ENCODE data around the gene MPG. TPM values are rescaled to one million over a fixed set of nuclear protein-coding genes. Genes with fewer than 3 reads are reported as not detected.

MPG gene
- polyA plus RNA-seq, 1 donor: 29.8 TPM

- no peak for DNase-seq
Observed at GRCh38 chr16:50769-51591, 27.0 kb upstream of the MPG start.

- peak; percentile 97 for DNase-seq
Observed at GRCh38 chr16:53346-54236, 24.4 kb upstream of the MPG start, which contains the start of the genes POLR3K and SNRNP25. Gene POLR3K (minus strand): TSS chr16:53608. CDS start chr16:53586, 22 bp downstream. Gene SNRNP25 (plus strand): TSS chr16:53828. CDS start chr16:54017, 189 bp downstream.

DNA sequence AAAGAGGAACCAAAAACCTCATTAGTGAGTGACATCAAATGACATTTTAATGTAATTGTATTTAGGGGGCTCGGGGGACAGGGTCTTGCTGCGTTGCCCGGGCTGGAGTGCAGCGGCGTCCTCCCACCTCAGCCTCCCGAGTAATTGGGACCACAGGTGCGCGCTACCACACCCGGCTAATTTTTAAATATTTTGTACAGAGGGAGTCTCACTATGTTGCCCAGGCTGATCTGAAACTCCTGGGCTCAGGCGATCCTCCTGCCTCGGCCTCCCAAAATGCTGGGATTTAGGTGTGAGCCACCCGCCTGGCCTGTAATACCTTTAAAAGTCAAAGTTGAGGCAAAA lies 23.8 kb upstream of the MPG start:
- no peak for DNase-seq

- no peak for DNase-seq
Observed at GRCh38 chr16:55571-56136, 22.4 kb upstream of the MPG start.

DNA sequence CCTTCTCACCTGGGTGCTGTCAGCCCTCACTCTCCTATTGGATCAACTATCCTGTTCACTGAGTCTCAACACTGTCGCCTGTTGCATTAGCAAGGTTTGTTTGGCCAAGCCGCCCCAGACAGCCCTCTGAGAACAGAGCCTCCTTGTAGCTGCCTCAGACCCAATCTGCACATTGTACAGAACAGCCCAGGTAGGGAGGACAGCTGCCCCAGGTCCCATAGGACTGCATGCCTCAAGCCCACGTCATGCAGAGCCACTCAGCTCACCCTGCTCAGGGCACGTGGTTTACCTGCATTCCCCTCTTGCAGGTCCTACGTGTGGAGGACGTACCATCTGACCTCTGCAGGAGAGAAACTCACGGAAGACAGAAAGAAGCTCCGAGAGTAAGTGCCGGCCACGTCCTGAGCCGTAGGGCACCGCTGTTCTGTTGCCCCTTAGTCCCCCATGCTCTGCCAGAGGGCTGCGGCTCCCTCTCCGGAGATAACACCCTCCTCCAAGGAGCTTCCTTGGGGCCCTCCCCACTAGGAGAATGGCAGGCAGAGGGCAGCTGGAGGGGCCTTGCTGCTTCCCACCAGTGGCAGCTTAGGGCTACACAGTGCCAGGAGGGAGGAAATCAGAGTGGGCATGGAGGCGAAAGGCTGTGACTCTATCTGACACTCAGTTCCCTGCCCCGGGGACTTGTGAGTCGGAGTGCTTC lies 21.6 kb upstream of the MPG start:
- no peak for DNase-seq

- no peak for DNase-seq
Observed at GRCh38 chr16:57711-58110, 20.3 kb upstream of the MPG start.

DNA sequence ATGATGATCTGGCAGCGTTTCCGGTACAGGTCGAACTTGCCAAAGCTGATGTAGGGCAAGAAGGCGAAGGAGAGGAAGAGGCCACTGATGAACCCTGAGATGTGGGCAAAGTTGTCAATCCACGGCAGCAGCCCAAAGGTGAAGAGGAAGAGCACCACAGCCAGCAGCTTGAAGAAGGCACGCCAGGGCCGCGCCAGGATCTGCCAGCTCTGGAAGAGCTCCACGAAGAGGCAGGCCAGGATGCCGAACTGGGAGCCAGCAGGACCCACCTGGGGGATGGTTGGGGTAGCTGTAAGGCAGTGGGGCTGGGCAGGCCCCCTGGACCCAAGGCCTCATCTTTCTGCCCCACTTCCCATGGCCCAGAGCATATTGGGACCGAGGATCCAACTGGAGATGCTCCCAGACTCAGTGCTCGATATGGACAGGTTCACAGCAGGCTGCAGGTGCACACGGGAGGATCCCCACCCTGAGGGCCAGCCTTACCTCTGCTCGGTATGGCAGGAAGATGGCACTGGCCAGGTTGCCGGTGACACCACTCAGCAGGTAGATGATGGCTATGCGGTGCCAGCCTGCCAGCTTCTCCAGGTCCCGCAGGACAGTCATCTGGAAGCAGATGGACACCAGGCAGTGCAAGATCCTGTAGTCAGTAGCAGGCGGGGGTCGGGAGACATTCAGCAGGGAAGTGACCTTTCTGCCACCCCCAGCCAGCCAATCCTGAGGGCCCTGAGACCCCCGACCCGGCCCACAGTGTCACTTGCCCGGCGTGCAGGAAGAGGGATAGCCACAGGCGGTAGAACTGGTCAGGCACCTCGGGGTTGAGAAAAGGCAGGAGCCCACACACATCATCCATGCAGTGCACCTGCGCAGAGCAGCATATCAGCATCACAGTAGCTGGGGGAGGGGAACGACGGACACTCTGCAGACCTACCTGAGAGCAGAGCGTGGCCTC lies 19.3 kb upstream of the MPG start:
- DNase-seq: no peak

DNA sequence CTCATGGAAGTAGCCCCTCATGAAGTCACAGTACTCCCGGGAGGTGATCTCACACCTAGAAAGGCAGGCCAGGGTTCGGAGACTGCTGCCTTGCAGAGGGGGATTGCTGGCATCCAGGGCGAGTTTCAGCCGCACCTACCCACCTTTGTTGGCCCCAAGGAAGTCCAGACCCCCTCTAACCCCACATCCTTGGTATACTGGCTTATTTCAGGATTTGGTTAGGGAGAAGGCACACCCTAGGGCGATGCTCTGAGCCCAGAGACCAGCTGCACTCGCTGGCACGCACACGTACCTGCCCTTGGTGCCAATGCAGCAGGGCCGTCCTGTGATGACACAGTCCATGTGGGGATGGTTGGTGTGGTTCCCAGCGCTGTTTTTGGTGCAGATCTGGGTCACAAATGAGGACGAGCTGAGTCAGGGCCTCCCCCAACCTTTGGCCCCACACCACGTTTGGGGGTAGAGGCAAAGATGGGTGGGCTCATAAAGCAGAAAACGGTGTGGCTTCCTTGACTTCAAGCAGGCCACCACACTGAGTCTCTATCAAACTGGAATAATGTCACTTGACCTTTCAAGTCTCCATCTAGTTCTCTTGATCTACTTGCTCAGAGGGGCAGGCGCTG lies 18.5 kb upstream of the MPG start:
- no peak for DNase-seq

GRCh38 chr16:60166-60565 lies 17.9 kb upstream of the MPG start:
- DNase-seq: no peak

DNA sequence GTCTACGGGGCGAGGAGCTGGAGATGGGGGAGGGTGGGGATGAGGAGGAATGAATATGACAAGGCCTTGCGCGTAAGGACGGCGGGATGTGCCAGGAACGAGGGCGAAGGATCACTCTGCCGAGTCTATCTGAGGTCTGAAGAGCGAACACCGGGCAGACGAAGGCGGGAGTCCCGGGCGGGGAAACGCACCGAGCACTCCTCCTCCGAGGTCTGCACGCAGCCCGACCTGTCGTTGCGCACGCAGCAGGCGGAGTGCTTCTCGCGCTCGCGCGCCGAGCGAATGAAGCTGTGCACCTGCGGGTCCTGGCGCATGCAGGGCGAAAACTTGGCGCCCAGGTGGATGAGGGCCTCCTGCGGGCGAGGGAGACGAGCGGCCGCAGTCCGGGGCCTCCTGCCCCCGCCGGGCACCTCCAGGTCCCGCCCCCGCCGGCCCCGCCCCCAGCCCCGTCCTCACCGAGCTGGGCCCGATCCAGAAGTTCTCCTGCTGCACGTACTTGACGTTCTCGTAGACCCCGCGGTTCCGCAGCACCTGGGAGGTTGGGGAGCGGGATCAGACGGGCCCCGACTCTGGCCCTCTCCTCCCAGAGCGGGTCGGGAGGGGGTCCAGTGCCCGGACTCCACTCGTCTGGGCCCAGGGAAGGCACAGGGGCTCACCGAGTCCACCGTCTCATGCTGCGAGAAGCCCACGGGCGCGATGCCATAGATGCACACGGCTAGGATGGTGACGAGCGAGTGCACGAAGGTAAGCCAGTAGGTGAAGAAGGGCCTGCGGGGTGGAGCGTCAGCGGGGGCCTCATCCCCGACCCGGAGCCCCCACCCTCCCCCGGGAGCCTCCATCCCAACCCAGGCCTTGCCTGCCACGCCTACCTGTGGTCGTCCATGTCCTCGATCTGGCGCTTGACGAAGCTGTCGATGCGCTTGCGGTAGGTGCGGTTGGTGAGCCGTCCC lies 16.8 kb upstream of the MPG start:
- no peak for DNase-seq

GRCh38 chr16:61879-62281 lies 16.1 kb upstream of the MPG start:
- DNase-seq: no peak

- no peak for DNase-seq
Observed at GRCh38 chr16:62283-62967, 15.6 kb upstream of the MPG start.

GRCh38 chr16:62968-63391 lies 15.0 kb upstream of the MPG start:
- no peak for DNase-seq

DNA sequence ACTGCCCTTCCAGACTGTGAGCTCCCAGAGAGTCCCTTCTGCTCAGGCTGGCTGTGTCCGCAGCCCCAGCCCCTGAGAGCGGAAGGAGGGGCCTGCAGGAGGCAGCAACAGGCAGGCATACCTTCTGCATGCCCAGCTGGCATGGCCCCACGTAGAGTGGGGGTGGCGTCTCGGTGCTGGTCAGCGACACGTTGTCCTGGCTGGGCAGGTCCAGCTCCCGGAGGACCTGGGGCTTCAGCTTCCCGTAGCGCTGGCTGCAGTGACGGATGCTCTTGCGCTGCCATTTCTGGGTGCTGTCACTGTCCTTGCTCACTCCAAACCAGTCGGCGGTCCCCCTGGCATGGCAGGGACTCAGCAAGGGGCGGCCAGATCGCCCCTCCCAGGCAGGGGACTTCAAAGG lies 14.6 kb upstream of the MPG start:
- DNase-seq: no peak

- DNase-seq: no peak
Observed at GRCh38 chr16:63998-64913, 13.8 kb upstream of the MPG start.

GRCh38 chr16:64914-65255 lies 13.1 kb upstream of the MPG start:
- DNase-seq: no peak

DNA sequence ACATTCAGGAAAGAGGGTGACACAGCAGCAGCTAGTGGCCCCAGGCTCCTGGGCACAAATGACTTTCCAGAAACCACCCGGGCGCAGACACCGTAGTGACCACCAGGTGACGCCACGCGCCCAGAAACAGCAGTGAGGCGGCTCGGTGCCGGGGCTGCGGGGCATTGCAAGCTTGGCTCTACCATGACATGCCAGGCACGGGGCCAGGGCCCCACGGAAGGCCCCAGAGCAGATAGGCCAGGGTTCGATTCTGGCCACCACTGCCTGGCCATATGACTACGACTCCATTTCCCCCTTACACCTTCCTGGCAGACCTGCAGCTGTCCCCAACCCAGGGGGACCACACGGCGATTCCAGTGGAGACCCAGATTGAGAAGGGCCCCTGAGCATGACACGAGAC lies 12.3 kb upstream of the MPG start:
- peak; percentile 71 for DNase-seq

Data from hindlimb muscle (tissue), 1 donor.